Smooth muscle cell of trachea (primary cell): ENCODE measurements around the gene ARHGAP31. TPM values are rescaled to one million over a fixed set of nuclear protein-coding genes. Genes with fewer than 3 reads are reported as not detected.

ENCODE experiments used
- total RNA-seq: library from RNA; depleted of rRNA; stranded (reverse); fragments of >200 nt; gene quantifications from 2 replicates; pipeline ENCODE4 v1.2.1, GENCODE V29; 2014

The ARHGAP31 gene
- total RNA-seq: 4.2 and 6.5 TPM in 2 replicates

GRCh38 chr3:119293871-119294695 is at the start of gene ARHGAP31:
ARHGAP31 (plus strand) TSS chr3:119294383; CDS start chr3:119294905, 522 bp downstream.

GRCh38 chr3:119463171-119464169 is 169.3 kb downstream of the ARHGAP31 start, which contains the start of gene TMEM39A:
TMEM39A (minus strand) TSS chr3:119463615; CDS start chr3:119462074, 1,541 bp downstream.

Other genes starting within 250 kb of the ARHGAP31 start
- not detected in 2 replicates for gene TEX55, start 148.2 kb upstream of the ARHGAP31 start, total RNA-seq
- not detected in 2 replicates for gene UPK1B, start 120.8 kb upstream of the ARHGAP31 start, total RNA-seq
- gene B4GALT4, start 53.5 kb upstream of the ARHGAP31 start, total RNA-seq: 19.6 and 20.0 TPM in 2 replicates
- gene TMEM39A, start 169.2 kb downstream of the ARHGAP31 start, total RNA-seq: 59.1 and 83.2 TPM in 2 replicates
- 13.8 and 14.4 TPM in 2 replicates for gene POGLUT1, start 174.6 kb downstream of the ARHGAP31 start, total RNA-seq
- gene TIMMDC1, start 204.2 kb downstream of the ARHGAP31 start, total RNA-seq: 52.4 and 60.4 TPM in 2 replicates